GM18519 (cell line): ENCODE data around the gene ZSWIM2.
"Not testable (repeated sequence)": the region's sequence is repeated elsewhere in the genome, so short reads cannot be mapped to it uniquely, and the experiment has no call there.

Experiments
- ATAC-seq: cut with Tn5 transposase; IDR thresholded peaks from one replicate; pipeline ENCODE4 v1.9.1; 2021; ENCODE audit warnings: mild to moderate bottlenecking, moderate library complexity; ENCODE audit not compliant: unreplicated experiment, low FRiP score

Gene ZSWIM2

GRCh38 chr2:186853951-186854350 is 5.0 kb upstream of the ZSWIM2 start:
- ATAC-seq = no peak

GRCh38 chr2:186852508-186852907 is 3.5 kb upstream of the ZSWIM2 start:
- no peak for ATAC-seq

GRCh38 chr2:186842373-186842772 is 6.6 kb downstream of the ZSWIM2 start:
- no peak for ATAC-seq

- ATAC-seq = no peak
Observed at GRCh38 chr2:186841940-186842339, 7.0 kb downstream of the ZSWIM2 start.

GRCh38 chr2:186835628-186836027 is 13.3 kb downstream of the ZSWIM2 start:
- no peak for ATAC-seq

GRCh38 chr2:186827862-186828492 is 21.0 kb downstream of the ZSWIM2 start:
- no peak for ATAC-seq

- ATAC-seq = no peak
Observed at GRCh38 chr2:186827411-186827810, 21.6 kb downstream of the ZSWIM2 start.

GRCh38 chr2:186822323-186822722 is 26.6 kb downstream of the ZSWIM2 start:
- ATAC-seq = no peak

- no peak for ATAC-seq
Observed at GRCh38 chr2:186820303-186820702, 28.7 kb downstream of the ZSWIM2 start.

GRCh38 chr2:186811760-186812159 is 37.2 kb downstream of the ZSWIM2 start:
- ATAC-seq = not testable (repeated sequence)

GRCh38 chr2:186806591-186806990 is 42.4 kb downstream of the ZSWIM2 start:
- no peak for ATAC-seq

GRCh38 chr2:186798604-186799003 is 50.4 kb downstream of the ZSWIM2 start:
- not testable (repeated sequence) for ATAC-seq

- ATAC-seq = no peak
Observed at GRCh38 chr2:186784930-186785329, 64.0 kb downstream of the ZSWIM2 start.

- no peak for ATAC-seq
Observed at GRCh38 chr2:186783254-186783653, 65.7 kb downstream of the ZSWIM2 start.

GRCh38 chr2:186780701-186781316 is 68.2 kb downstream of the ZSWIM2 start:
- ATAC-seq = no peak
